HL-60 (cell line): ENCODE results near the gene MOB3C.

Source experiments
- CTCF ChIP-seq: IDR thresholded peaks from one replicate; pipeline ENCODE4 v1.5.1; 2011; ENCODE audit warnings: low read length, control low read depth, inconsistent platforms; ENCODE audit not compliant: insufficient read depth
- GABPA ChIP-seq: IDR thresholded peaks from 2 replicates; pipeline ENCODE4 v1.6.1; 2012; ENCODE audit warnings: low read depth
- POLR2AphosphoS5 ChIP-seq: IDR thresholded peaks from 2 replicates; pipeline ENCODE4 v1.6.1; 2012; ENCODE audit warnings: low read depth
- REST ChIP-seq: IDR thresholded peaks from 2 replicates; pipeline ENCODE4 v1.6.1; 2012; ENCODE audit warnings: low read depth; ENCODE audit not compliant: insufficient replicate concordance
- SPI1 ChIP-seq: IDR thresholded peaks from 2 replicates; pipeline ENCODE4 v1.6.1; 2012; ENCODE audit warnings: low read depth, mild to moderate bottlenecking, borderline replicate concordance

DNA sequence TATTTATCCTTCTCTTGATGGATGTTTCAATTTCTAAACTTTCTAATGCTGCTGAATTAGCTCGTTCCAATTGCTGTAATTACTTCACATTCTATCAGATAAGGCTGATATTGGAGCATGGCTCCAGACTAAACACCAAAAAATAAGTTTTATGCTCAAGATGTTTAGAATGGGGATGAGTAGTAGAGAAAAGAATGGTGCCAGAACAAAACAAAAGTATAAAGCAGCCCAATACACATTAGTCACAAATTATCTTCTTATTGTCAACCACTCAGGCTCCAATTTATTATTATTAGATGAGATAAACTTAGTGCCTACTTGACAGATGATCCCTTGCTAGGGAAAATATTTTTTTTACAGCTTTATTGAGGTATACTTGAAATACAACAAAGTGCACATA is 29.7 kb upstream of the MOB3C start:
- TF ChIP-seq CTCF (no peak), POLR2AphosphoS5 (no peak), REST (no peak), GABPA (no peak), SPI1 (no peak)
